ENCODE results near the gene ALG13. TPM values are rescaled to one million over a fixed set of nuclear protein-coding genes. Genes with fewer than 3 reads are reported as not detected.
"Not testable (repeated sequence)": the region's sequence is repeated elsewhere in the genome, so short reads cannot be mapped to it uniquely, and the experiment has no call there.

Gene ALG13
- 47.8 and 55.8 TPM in 2 replicates for total RNA-seq (2014; rRNA removed; shearing (Covaris generic))

- peak; percentile 92 for DNase-seq (ENCODE audit: low spot score)
Observed at GRCh38 chrX:111680988-111681779, at the start of gene ALG13. TSS of gene ALG13 (plus strand) at chrX:111681170. CDS start at chrX:111681219, 49 bp downstream.

- no peak for DNase-seq (ENCODE audit: low spot score)
Observed at GRCh38 chrX:111634823-111635729, 45.9 kb upstream of the ALG13 start.

GRCh38 chrX:111641969-111642368, 39.0 kb upstream of the ALG13 start:
- no peak for DNase-seq (ENCODE audit: low spot score)

GRCh38 chrX:111645165-111645564, 35.8 kb upstream of the ALG13 start:
- not testable (repeated sequence) for DNase-seq (ENCODE audit: low spot score)

- no peak for DNase-seq (ENCODE audit: low spot score)
Observed at GRCh38 chrX:111645607-111646006, 35.4 kb upstream of the ALG13 start.

GRCh38 chrX:111646515-111646914, 34.5 kb upstream of the ALG13 start:
- no peak for DNase-seq (ENCODE audit: low spot score)

- no peak for DNase-seq (ENCODE audit: low spot score)
Observed at GRCh38 chrX:111648802-111649201, 32.2 kb upstream of the ALG13 start.

- DNase-seq (ENCODE audit: low spot score) = no peak
Observed at GRCh38 chrX:111649638-111650037, 31.3 kb upstream of the ALG13 start.

GRCh38 chrX:111650845-111651244, 30.1 kb upstream of the ALG13 start:
- DNase-seq (ENCODE audit: low spot score) = no peak

GRCh38 chrX:111652719-111653118, 28.3 kb upstream of the ALG13 start:
- DNase-seq (ENCODE audit: low spot score) = peak; percentile 4

DNA sequence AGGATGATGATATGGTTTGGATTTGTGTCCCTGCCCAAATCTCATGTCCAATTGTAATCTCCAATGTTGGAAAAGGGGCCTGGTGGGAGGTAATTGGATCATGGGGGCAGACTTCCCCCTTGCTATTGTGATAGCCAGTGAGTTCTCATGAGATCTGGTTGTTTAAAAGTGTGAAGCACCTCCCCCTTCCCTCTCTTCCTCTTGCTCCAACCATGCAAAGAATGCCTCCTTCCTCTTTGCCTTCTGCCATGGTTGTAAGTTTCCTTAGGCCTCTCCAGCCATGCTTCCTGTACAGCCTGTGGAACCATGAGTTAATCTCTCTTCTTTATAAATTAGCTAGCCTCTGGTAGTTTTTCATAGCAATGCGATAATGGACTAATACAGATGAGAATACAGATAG, 19.7 kb upstream of the ALG13 start:
- no peak for DNase-seq (ENCODE audit: low spot score)

DNA sequence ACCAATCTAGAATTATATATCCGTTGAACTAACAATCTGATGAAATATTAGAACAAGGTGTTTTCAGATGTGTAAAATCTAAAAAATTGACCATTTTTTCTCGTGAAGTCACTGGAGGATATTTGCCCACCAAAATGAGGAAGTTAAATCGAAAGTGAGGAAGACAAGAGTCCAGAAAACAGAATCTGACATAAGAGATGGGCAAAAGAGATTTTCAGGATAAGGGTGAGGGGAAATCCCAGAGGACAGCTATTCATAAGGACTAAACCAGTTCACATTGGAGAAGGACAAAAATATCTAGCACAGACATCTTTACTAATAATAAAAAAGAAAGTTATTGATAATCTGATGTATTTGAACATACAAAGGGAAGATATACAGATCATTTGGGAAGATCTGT, 18.7 kb upstream of the ALG13 start:
- DNase-seq (ENCODE audit: low spot score) = no peak

- no peak for DNase-seq (ENCODE audit: low spot score)
Observed at GRCh38 chrX:111671668-111672067, 9.3 kb upstream of the ALG13 start.

DNA sequence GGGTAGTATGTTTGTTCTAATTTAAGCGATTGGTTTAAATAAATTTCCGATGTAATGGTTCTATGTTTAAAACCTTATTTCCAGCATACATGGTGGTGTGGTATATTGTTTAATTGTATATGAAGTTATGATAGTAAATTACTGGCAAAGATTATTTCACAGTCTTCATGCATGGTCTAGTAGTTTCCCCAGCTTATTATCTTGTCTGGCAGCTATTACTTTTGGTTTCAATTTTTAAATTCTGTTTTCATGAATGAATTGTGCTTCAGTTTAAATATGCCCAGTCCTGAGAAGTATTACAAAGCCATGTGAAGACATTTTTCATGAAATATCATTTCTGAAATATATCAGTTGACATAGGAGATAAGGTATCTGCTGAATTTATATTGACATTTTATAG, 6.3 kb downstream of the ALG13 start:
- DNase-seq (ENCODE audit: low spot score) = no peak

GRCh38 chrX:111695297-111695880, 14.4 kb downstream of the ALG13 start:
- DNase-seq (ENCODE audit: low spot score) = no peak

DNA sequence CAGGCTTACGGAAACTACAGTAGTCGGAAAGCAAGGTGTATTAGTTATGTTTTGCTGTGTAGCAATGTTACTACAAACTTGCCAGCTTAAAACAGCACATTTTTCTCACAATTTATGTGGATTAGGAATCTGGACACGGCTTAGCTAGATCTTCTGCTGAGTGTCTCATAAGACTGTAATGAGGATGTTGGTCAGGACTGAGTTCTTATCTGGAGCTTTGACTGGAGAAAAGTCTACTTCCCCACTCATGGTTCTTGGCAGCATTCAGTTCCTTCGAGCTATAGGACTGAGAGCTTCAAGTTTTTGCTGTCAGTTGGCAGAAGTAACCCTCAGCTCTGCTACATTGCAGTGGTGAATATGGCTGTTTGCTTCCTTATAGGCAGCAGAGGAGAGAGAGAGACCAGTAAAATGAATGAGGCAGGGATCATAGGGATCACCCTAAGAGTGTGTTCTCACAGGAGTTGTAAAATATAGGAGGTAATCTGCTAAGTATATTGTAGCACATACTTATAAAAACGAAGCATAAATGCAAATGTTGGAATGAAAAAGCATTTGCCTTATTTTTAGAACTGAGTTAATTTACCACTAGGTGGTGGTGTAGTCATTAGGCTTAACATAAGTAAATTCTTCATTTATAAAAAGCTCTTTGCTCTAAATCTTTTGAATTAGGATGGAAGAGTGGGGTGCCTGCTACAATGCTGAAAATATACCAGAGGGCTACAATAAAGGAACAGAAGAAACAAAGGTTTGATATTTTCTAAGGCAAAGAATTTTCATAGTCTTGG, 38.6 kb downstream of the ALG13 start:
- no peak for DNase-seq (ENCODE audit: low spot score)

DNA sequence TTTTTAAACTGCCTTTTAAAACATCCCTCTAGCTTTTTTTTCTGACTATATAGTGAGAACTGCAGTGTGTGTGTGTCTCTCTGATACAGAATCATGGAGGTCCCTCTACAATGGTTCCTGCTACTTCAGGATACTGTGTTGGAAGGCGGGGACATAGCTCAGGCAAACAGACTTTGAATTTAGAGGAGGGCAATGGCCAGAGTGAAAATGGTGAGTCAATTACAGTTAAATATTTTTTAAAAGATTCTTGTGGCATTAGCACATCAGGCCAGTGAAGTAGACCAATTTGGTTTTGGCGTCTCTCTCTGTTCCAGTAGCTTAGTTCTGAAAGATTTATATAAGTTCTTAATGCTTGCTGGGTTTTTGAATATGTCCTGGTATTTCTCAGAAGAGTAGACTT, 47.1 kb downstream of the ALG13 start:
- DNase-seq (ENCODE audit: low spot score) = no peak

- no peak for DNase-seq (ENCODE audit: low spot score)
Observed at GRCh38 chrX:111731351-111731750, 50.4 kb downstream of the ALG13 start.

DNA sequence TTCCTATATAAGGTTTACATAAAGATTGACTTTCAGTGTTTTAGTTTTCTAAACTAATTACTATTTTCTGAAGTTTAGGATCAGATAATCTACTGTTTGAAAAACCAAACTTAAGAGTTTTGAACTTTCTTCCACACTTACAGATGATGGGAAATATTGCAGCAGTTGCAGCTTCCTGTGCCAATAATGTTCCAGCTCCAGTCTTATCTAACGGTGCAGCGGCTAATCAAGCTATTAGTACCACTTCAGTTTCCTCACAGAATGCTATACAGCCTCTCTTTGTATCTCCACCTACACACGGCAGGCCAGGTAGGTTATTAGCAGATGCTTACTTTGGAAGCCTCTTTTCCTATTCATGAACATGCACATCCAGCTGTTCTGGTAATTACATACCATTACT, 55.6 kb downstream of the ALG13 start:
- no peak for DNase-seq (ENCODE audit: low spot score)

GRCh38 chrX:111742018-111742417, 61.0 kb downstream of the ALG13 start:
- no peak for DNase-seq (ENCODE audit: low spot score)

DNA sequence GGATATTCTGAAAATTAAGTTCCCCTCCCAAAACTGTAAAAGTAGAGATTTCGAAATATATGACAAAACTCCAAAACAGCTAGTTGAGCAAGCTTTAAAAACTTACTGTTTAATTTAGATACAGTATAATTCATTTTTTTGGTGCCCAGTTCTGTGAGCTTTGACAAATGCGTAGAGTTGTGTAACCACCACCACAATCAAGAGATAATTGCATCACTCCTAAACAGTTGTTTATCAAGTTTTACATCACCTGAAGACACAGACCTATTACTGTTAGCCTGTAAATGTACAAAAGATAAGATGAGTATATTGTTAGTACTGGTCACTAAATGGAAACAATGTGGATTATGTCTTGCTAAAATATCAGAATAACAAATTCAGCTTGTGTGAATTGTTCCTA, 62.3 kb downstream of the ALG13 start:
- DNase-seq (ENCODE audit: low spot score) = no peak

DNA sequence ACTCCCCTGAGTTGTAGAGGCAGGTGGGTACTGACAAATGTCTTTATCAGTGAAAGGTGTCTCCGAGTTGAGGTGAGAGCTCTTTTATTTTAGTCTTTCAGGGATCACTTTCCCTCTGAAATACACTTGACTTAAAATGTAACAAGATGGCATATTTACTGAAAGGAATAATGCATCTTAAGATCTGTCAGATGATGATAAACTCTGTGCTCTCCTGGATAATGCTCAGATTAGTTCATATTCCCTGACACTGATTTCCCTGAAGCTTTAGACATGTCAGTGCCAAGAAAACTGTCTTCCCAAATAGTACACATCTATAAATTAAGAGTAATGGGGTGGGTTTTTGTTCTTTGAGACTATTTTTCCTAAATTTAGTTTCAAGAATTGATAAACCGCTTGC, 75.5 kb downstream of the ALG13 start:
- DNase-seq (ENCODE audit: low spot score) = no peak

Measured in H4 (cell line).